Sigmoid colon (tissue), 4 donors: ENCODE measurements around the gene CEND1.

Experiments
- CTCF ChIP-seq, 4 experiments: fragments of 450-650 bp in 3 of 4; fragments of 200-600 bp in 1 of 4; IDR thresholded peaks; one replicate each; pipeline ENCODE4 v1.5.1; 2016 to 2019; ENCODE audit warnings: antibody characterized with exemption in 4 of 4, mild to moderate bottlenecking in 3 of 4, moderate library complexity in 2 of 4
- POLR2A ChIP-seq, 2 donors: fragments of 450-650 bp; IDR thresholded peaks; one replicate each; pipeline ENCODE4 v1.6.1; 2016; ENCODE audit warnings: antibody characterized with exemption in 2 of 2, mild to moderate bottlenecking in 2 of 2, moderate library complexity in 2 of 2
- POLR2AphosphoS5 ChIP-seq, 4 donors: sonication (generic); formaldehyde crosslinking; IDR thresholded peaks; one replicate each; pipeline ENCODE4 v1.6.1; 2017; ENCODE audit warnings: antibody characterized with exemption in 4 of 4

GRCh38 chr11:833849-834311 lies 44.0 kb upstream of the CEND1 start:
- TF ChIP-seq POLR2AphosphoS5 (IDR thresholded peaks at IDR 0.05) = peak in 1 of 4 donors; percentile 42
- no peak for TF ChIP-seq CTCF (IDR thresholded peaks at IDR 0.05)
- no peak for TF ChIP-seq POLR2A (IDR thresholded peaks at IDR 0.05)
